Fibroblast of lung (primary cell): ENCODE measurements around the gene LHX5.

Experiments used
- CTCF ChIP-seq, 2 donors: IDR thresholded peaks in 1 of 2; conservative IDR thresholded peaks in 1 of 2; 1 replicate in 1 of 2; 2 replicates in 1 of 2; pipeline ENCODE4 v1.5.1; 2011 to 2012; ENCODE audit warnings: low read length in 2 of 2, control low read depth in 1 of 2, inconsistent platforms in 1 of 2, low read depth in 1 of 2, mild to moderate bottlenecking in 1 of 2
- EZH2 ChIP-seq: IDR thresholded peaks from 2 replicates; pipeline ENCODE4 v1.5.1; 2012; ENCODE audit warnings: low read length, control low read depth, mild to moderate bottlenecking; ENCODE audit errors: missing control alignments

GRCh38 chr12:113459981-113460380 is 11.7 kb downstream of the LHX5 start:
- TF ChIP-seq CTCF (conservative IDR thresholded peaks at IDR 0.05 in 1 of 2, IDR thresholded peaks at IDR 0.05 in 1 of 2; ENCODE audit: low read depth in 1 of 2, low read length in 2 of 2): no peak
- TF ChIP-seq EZH2: no peak
